ENCODE data around the gene RPP14. TPM values are rescaled to one million over a fixed set of nuclear protein-coding genes. Genes with fewer than 3 reads are reported as not detected.

RPP14 gene
- total and polyA plus RNA-seq, 10 of the 15 experiments (the other 5 are each of a cell fraction or from before 2014, with no cell fraction given): 9.1 to 21.2 (median 12.7) TPM

GRCh38 chr3:58325525-58325992 lies 19.5 kb downstream of the RPP14 start:
- no peak for DNase-seq (ENCODE audit: low read depth, low spot score)
- ChIA-PET RAD21 (ENCODE audit: unreplicated experiment) (interaction anchor here (0.6 to 1.9 kb wide), 9 partner anchors 9 to 166 kb away, joined by 3 to 7 read pairs (median 4); partner anchors contain the start of gene KCTD6), SMC1A (ENCODE audit: uncharacterized antibody, unreplicated experiment) (interaction anchor here (0.9 to 3.8 kb wide), 15 partner anchors 9 to 194 kb away, joined by 3 to 26 read pairs (median 5); partner anchors contain the start of genes HTD2, KCTD6, PXK and RPP14), CTCF (interaction anchor here (0.6 to 13.0 kb wide), 11 partner anchors 10 to 305 kb away, joined by 3 to 112 read pairs (median 4); partner anchors contain the start of genes HTD2 and RPP14), POLR2A (interaction anchor here (0.7 to 1.9 kb wide), 6 partner anchors 8 to 166 kb away, joined by 3 to 6 read pairs (median 5); partner anchors contain the start of genes HTD2 and RPP14)
- peaks cover 17% of the 10 kb centered on the region for H3K4me1 ChIP-seq (ENCODE audit: control insufficient read depth, insufficient read depth, low read length)
- TF ChIP-seq MYC (IDR thresholded peaks at IDR 0.05; ENCODE audit: insufficient read depth, insufficient read length, insufficient replicate concordance, low read length, severe bottlenecking) (no peak), PKNOX1 (IDR thresholded peaks at IDR 0.05) (no peak), RCOR1 (conservative IDR thresholded peaks at IDR 0.05; ENCODE audit: low read depth, low read length) (no peak), NR2C1 (IDR thresholded peaks at IDR 0.05) (peak; percentile 13; the same call in 1 of the 2 replicates)
- in situ Hi-C loops (cut with MboI) (loop anchor here (5.0 to 10.0 kb wide), 3 partner anchors 87 to 209 kb away; partner anchors contain the start of gene ACOX2), intact Hi-C loops (cut with micrococcal nuclease; ENCODE audit: unreplicated experiment) (no loop called here)
- H3K4me3 ChIP-seq: no peak overlapping the region
- H3K36me3 ChIP-seq (ENCODE audit: control insufficient read depth in 2 of 2, insufficient read depth in 2 of 2, low read length in 1 of 2): no peaks in the 10 kb centered on the region; a peak in 1 of 4 replicates
- H3K9ac ChIP-seq (ENCODE audit: control insufficient read depth, insufficient read depth, low read length): no peak overlapping the region
- no peak overlapping the region for H3K27ac ChIP-seq (ENCODE audit: control insufficient read depth, insufficient read depth)
- WGBS (ENCODE audit: insufficient coverage, insufficient replicate concordance, low lambda C conversion rate, missing lambda C conversion rate): 55% methylated on average over 2 of the region's 2 CpGs
- peak; percentile 24; the same call in 1 of the 3 replicates for ATAC-seq
- H4K20me1 ChIP-seq (ENCODE audit: control insufficient read depth, insufficient read depth): no peaks in the 10 kb centered on the region
- no peak overlapping the region for H3K4me2 ChIP-seq (ENCODE audit: control insufficient read depth, insufficient read depth)
- H2AFZ ChIP-seq (ENCODE audit: control insufficient read depth, low read depth, low read length): no peak overlapping the region
- H3K79me2 ChIP-seq (ENCODE audit: control insufficient read depth, insufficient read depth, low read length): no peaks in the 10 kb centered on the region
- H3K9me3 ChIP-seq (replicated peaks; ENCODE audit: control insufficient read depth, insufficient read depth, low read length): no peaks in the 10 kb centered on the region
- peak; percentile 44 for FAIRE-seq
- H3K27me3 ChIP-seq (replicated peaks in 1 of 2; ENCODE audit: control insufficient read depth in 2 of 2, insufficient read depth in 2 of 2, low read length in 1 of 2): no peaks in the 10 kb centered on the region
- no TSS peak for BruUV-seq (replicated peaks)

Measured in GM12878 (cell line).